Cardiac muscle cell (in vitro differentiated cells and primary cell): ENCODE results near the gene LRIT3. TPM values are rescaled to one million over a fixed set of nuclear protein-coding genes. Genes with fewer than 3 reads are reported as not detected.

Experiments used
- DNase-seq, 2 donors: peaks; one replicate each; pipeline versions ENCODE4 v3.0.0 to v3.0.0-alpha.2; 2010 to 2017; ENCODE audit warnings: low read depth in 1 of 2, low spot score in 1 of 2
- H3K27ac ChIP-seq: fragments of 200-600 bp; sonication (generic); 2 replicates; pipeline ENCODE4 v1.5.1; 2016
- H3K27me3 ChIP-seq: fragments of 200-600 bp; sonication (generic); 2 replicates; pipeline ENCODE4 v1.6.0; 2016; ENCODE audit warnings: control low read depth
- H3K36me3 ChIP-seq: fragments of 200-600 bp; sonication (generic); 2 replicates; pipeline ENCODE4 v1.5.1; 2016; ENCODE audit warnings: control low read depth
- H3K4me1 ChIP-seq: fragments of 200-600 bp; sonication (generic); 2 replicates; pipeline ENCODE4 v1.8.1; 2017; ENCODE audit warnings: low read depth, mild to moderate bottlenecking, mixed run types
- H3K4me3 ChIP-seq: fragments of 200-600 bp; sonication (generic); 2 replicates; pipeline ENCODE4 v1.5.1; 2016; ENCODE audit warnings: mild to moderate bottlenecking
- H3K9me3 ChIP-seq: fragments of 200-600 bp; sonication (generic); 2 replicates; pipeline ENCODE4 v1.5.1; 2017; ENCODE audit warnings: low read depth, mild to moderate bottlenecking, control low read depth
- polyA plus RNA-seq: library from polyadenylated mRNA; unstranded; fragments of >200 nt; fragmentation: Nextera tagmentation; extraction: Ambion mirVana; gene quantifications from 2 replicates; pipeline ENCODE4 v1.2.1, GENCODE V29; 2016
- total RNA-seq: library from RNA; depleted of rRNA; stranded (reverse); fragments of >200 nt; gene quantifications from 2 replicates; pipeline ENCODE4 v1.2.3, GENCODE V29; 2016
- TF ChIP-seq, protein P1 (sequence below): IDR thresholded peaks from 2 replicates; pipeline ENCODE4 v1.5.1; 2012; ENCODE audit warnings: low read depth, mild to moderate bottlenecking, low read length

The LRIT3 gene
- total and polyA plus RNA-seq, 2 experiments from 2014 or later, result 0.12 to 0.15 TPM

DNA sequence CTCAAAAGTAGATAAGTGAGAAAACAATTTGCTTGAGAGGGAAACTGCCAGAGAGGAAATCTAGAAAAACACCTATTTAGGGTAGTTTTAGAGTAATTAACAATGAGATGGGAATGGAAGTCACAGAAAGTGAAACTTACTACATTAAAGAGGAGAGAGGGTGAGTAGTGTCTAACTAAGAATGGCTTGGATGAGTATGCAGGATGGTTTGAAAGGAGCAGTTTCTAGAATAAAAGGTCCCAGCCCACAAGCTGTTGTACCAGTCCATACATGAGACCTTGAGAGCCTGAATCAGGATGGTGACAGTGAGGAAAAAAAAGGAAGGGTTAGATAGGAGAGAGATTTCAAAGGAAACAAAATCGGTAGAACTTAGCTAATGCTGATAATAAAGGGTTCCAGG lies 31.0 kb upstream of the LRIT3 start:
- no peak overlapping the region for H3K27ac ChIP-seq
- no peaks in the 10 kb centered on the region for H3K9me3 ChIP-seq
- TF ChIP-seq, protein P1, sequence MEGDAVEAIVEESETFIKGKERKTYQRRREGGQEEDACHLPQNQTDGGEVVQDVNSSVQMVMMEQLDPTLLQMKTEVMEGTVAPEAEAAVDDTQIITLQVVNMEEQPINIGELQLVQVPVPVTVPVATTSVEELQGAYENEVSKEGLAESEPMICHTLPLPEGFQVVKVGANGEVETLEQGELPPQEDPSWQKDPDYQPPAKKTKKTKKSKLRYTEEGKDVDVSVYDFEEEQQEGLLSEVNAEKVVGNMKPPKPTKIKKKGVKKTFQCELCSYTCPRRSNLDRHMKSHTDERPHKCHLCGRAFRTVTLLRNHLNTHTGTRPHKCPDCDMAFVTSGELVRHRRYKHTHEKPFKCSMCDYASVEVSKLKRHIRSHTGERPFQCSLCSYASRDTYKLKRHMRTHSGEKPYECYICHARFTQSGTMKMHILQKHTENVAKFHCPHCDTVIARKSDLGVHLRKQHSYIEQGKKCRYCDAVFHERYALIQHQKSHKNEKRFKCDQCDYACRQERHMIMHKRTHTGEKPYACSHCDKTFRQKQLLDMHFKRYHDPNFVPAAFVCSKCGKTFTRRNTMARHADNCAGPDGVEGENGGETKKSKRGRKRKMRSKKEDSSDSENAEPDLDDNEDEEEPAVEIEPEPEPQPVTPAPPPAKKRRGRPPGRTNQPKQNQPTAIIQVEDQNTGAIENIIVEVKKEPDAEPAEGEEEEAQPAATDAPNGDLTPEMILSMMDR, result no peak
- H3K36me3 ChIP-seq, result peaks cover 17% of the 10 kb centered on the region
- no peaks in the 10 kb centered on the region for H3K27me3 ChIP-seq
- no peak for DNase-seq
- peaks cover 8% of the 10 kb centered on the region for H3K4me1 ChIP-seq
- peak overlapping the region; percentile 52 for H3K4me3 ChIP-seq

DNA sequence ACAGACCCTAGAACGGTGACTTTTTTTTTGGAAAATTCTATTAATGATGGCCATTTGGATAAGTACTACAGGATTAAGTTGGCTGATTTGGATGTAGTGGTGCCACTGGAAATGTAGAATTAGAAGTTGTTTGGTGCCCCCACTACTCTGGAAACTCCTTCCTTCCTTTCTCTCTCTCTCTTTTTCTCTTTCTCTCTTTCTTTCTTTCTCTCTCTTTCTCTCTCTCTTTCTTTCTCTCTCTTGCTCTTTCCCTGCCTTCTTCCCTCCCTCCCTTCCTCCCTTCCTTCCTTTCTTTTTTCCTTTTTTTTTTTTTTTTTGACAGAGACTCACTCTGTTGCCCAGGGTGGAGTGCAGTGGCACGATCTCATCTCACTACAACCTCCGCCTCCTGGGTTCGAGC lies 29.6 kb upstream of the LRIT3 start:
- Histone ChIP-seq H3K27me3 (no peaks in the 10 kb centered on the region), H3K4me3 (no peak overlapping the region), H3K36me3 (peaks cover 29% of the 10 kb centered on the region), H3K27ac (no peak overlapping the region), H3K4me1 (peaks cover 8% of the 10 kb centered on the region), H3K9me3 (no peaks in the 10 kb centered on the region)
- TF ChIP-seq, protein P1, result no peak
- DNase-seq, result no peak

DNA sequence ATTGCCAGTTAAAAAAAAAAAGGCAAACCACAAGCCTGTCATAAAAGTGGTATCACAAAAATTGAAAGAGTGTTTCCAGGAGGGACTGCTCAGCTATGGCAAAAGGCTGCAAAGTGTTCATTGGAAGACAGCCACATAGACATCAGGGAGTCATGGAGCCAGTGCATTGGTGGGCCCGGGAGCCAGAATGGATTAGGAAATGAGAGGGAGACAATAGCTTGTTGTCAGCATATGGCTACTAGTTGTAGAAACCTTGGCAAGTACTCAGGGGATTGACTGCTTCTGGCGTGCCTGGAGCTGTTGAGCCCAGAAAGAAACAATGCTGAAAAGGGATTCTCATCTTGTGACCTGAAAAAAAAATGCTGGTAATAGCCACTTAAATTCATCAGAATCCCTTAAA lies 27.3 kb upstream of the LRIT3 start:
- no peak overlapping the region for H3K27ac ChIP-seq
- H3K9me3 ChIP-seq, result no peaks in the 10 kb centered on the region
- peaks cover 49% of the 10 kb centered on the region for H3K36me3 ChIP-seq

DNA sequence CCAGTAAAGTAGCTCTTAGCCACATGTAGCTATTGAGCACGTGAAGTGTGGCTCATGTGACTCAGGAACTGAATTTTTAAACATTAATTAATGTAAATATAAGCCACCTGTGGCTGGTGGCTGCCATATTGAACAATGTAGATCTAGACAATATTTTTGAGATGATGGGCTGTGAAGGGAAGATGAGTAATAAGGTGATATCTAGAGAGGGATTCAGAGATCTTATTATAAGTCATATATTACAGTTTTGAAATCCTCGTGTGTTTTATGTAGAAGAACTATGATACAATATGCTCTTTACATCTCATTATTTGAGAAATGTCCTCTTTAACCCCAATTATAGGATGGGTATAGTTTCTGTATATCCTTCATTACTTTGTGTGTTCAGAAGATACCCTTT lies 26.7 kb upstream of the LRIT3 start:
- DNase-seq, result no peak
- TF ChIP-seq, protein P1, result no peak
- Histone ChIP-seq H3K9me3 (no peaks in the 10 kb centered on the region), H3K36me3 (peaks cover 49% of the 10 kb centered on the region), H3K4me1 (peaks cover 8% of the 10 kb centered on the region), H3K4me3 (no peak overlapping the region), H3K27me3 (no peaks in the 10 kb centered on the region), H3K27ac (no peak overlapping the region)

More for the DNA sequence above, 27.3 kb upstream of the LRIT3 start:
- DNase-seq, result peak in 1 of 2 donors; percentile 87
- TF ChIP-seq, protein P1, result no peak
- no peak overlapping the region for H3K4me3 ChIP-seq
- no peaks in the 10 kb centered on the region for H3K27me3 ChIP-seq
- H3K4me1 ChIP-seq, result peaks cover 8% of the 10 kb centered on the region

DNA sequence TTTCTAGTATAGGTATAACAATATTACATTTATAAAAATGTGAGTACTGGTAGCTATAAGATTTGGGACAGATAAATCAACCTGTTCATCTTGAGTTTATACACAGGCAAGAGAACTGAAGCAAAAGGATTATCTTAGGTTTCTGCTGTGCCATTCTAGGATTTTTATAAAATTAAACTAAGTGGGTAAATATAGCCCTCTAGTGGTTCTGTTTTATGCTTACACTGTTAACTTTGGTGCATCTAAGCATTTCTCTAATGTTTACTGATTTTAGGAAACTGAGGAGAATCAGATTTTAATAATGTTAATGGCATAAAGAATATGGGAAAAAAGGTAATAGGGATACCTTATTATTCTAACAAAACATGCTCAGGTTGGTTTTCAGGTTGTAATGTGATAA lies 21.2 kb upstream of the LRIT3 start:
- Histone ChIP-seq H3K36me3 (peaks cover 32% of the 10 kb centered on the region), H3K9me3 (no peaks in the 10 kb centered on the region), H3K27ac (no peak overlapping the region), H3K4me1 (no peaks in the 10 kb centered on the region), H3K4me3 (no peak overlapping the region), H3K27me3 (no peaks in the 10 kb centered on the region)
- DNase-seq, result peak; percentile 15 to 41
- TF ChIP-seq, protein P1, result peak; percentile 52

DNA sequence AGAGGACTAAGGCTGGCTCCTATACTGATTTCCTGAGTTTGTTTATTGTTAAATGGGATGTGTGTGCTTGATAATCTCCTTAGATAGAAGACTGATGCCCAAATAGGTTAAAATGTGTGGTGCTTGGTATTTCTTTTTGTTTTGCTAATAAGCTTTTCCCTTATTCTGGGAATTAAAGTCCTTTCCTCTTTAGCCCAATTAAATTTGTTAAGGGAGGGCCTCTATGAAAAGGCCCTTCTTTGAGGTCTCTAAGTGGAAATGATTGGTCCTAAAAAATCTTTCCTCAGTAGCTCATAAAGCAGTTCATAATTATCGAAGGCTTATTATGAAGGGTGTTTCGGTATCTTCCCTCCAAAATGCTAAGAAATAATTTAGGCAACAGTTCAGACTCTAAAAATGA lies 20.2 kb upstream of the LRIT3 start, which contains the start of gene RRH:
TSS of gene RRH (plus strand) at position 301 of the 400 bp plus-strand sequence. CDS start at position 357, 56 bp downstream.
- Histone ChIP-seq H3K27me3 (no peaks in the 10 kb centered on the region), H3K4me3 (no peak within 1 kb of the TSS), H3K36me3 (peaks cover 26% of the 10 kb centered on the region), H3K9me3 (no peaks in the 10 kb centered on the region), H3K4me1 (no peaks in the 10 kb centered on the region), H3K27ac (no peak within 1 kb of the TSS)
- DNase-seq, result no peak
- TF ChIP-seq, protein P1, result no peak
